NCI-H2227 (cell line): ENCODE results near the gene ATG4D.
"Not testable (repeated sequence)": the region's sequence is repeated elsewhere in the genome, so short reads cannot be mapped to it uniquely, and the experiment has no call there.

Experiments
- DNase-seq: peaks from one replicate; lab custom pipeline; 2025; ENCODE audit not compliant: unreplicated experiment; lab: John Stamatoyannopoulos, UW

Gene ATG4D

GRCh38 chr19:10573793-10574192, 30.1 kb downstream of the ATG4D start:
- not testable (repeated sequence) for DNase-seq

- DNase-seq = no peak
Measured at GRCh38 chr19:10574462-10574861, 30.8 kb downstream of the ATG4D start.

- no peak for DNase-seq
Measured at GRCh38 chr19:10575011-10575716, 31.5 kb downstream of the ATG4D start.

GRCh38 chr19:10577951-10578350, 34.2 kb downstream of the ATG4D start:
- no peak for DNase-seq

- peak; percentile 91 for DNase-seq
Measured at GRCh38 chr19:10580979-10581631, 37.4 kb downstream of the ATG4D start.

- DNase-seq = no peak
Measured at GRCh38 chr19:10582091-10582490, 38.4 kb downstream of the ATG4D start.

- no peak for DNase-seq
Measured at GRCh38 chr19:10583036-10583776, 39.5 kb downstream of the ATG4D start.

GRCh38 chr19:10586396-10586795, 42.7 kb downstream of the ATG4D start:
- no peak for DNase-seq

GRCh38 chr19:10587022-10587838, 43.5 kb downstream of the ATG4D start, which contains the start of gene AP1M2:
TSS of gene AP1M2 (minus strand) at chr19:10587312. CDS start at chr19:10587231, 81 bp downstream.
- no peak for DNase-seq

- DNase-seq = no peak
Measured at GRCh38 chr19:10587839-10588150, 44.1 kb downstream of the ATG4D start.

- no peak for DNase-seq
Measured at GRCh38 chr19:10593148-10593547, 49.4 kb downstream of the ATG4D start.

GRCh38 chr19:10593820-10594637, 50.3 kb downstream of the ATG4D start:
- no peak for DNase-seq

- no peak for DNase-seq
Measured at GRCh38 chr19:10600149-10600548, 56.4 kb downstream of the ATG4D start.

GRCh38 chr19:10601999-10602329, 58.3 kb downstream of the ATG4D start:
- DNase-seq = no peak

- peak; percentile 79 for DNase-seq
Measured at GRCh38 chr19:10602330-10603083, 58.8 kb downstream of the ATG4D start.
